ENCODE data around the gene CEP95.

The CEP95 gene

GRCh38 chr17:64496348-64496785 lies 10.4 kb upstream of the CEP95 start:
- no peak for DNase-seq

DNA sequence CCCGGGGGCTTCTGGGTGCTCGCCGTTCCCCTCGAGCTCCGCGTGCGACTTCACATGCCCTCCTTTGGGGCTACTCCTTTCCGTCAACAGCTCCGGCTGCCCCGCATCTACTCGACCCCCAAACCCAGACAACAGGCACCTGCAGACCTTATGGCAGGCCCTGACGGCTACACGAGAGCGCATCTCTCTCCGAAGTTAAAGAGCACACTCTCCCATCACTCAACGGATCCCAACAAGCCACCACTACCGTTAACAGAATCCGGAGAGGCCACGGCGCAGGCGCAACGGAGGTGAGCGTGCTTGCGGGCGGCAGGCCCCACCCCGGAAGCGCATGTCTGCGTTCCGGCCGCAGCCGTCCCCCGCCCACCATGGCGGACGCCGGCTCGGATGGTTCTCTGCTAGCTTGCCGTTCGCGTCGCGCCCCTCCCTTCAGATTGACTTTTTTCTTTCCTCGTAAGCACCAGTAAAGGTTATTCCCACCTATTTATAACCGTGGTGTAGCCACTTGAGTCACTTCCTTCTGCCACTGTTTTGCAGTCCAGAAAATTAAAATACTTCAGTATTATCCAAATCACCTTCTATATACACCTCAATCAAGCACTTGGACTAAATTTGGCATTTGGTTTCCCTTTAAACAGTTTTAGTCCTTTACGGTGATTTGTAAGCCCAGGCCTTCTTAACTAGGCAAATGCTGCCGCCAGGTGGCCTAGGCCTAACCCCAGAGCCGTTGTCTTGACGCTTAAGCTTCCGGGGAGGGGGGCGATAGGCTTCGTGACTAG lies 9.8 kb upstream of the CEP95 start, which contains the start of gene POLG2:
POLG2 (minus strand) TSS at position 269 of the 779 bp plus-strand sequence; CDS start at position 183, 86 bp downstream.
- peak; percentile 84 to 92 for DNase-seq

- DNase-seq, result no peak
Measured at GRCh38 chr17:64497565-64498035, 9.2 kb upstream of the CEP95 start.

- no peak for DNase-seq
Measured at GRCh38 chr17:64498308-64499203, 8.2 kb upstream of the CEP95 start.

DNA sequence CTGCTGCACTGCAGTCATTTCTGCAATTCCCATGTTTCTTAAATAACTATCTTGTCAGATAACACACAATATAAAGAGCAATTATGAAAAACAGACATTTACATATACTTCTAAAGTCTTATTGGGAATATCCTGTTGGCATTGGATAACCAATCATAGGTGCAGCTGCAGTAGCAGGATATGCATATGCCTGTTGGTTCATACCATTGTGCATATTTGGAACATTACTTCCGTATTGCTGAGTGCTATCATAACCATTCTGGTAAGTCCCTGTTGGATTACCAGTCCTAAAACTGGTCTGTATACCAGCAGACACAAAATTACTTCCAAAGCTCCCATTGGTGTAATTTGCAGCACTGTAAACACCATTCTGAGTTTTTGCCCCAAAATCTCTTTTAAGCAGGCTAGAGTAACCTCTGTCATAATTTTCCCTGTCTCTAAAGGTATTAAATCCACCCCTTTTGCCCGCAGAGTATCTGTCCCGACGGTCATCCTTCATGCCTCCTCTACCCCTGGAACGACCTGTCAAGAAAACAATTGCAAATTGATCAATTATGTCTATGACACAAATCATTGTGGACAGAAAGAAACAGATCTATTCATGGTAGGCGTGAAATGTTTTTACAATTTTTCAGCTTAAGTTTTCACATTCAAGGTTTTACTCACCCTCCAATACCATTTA lies 6.8 kb upstream of the CEP95 start:
- no peak for DNase-seq

- DNase-seq, result no peak
Measured at GRCh38 chr17:64500487-64500859, 6.3 kb upstream of the CEP95 start.

DNA sequence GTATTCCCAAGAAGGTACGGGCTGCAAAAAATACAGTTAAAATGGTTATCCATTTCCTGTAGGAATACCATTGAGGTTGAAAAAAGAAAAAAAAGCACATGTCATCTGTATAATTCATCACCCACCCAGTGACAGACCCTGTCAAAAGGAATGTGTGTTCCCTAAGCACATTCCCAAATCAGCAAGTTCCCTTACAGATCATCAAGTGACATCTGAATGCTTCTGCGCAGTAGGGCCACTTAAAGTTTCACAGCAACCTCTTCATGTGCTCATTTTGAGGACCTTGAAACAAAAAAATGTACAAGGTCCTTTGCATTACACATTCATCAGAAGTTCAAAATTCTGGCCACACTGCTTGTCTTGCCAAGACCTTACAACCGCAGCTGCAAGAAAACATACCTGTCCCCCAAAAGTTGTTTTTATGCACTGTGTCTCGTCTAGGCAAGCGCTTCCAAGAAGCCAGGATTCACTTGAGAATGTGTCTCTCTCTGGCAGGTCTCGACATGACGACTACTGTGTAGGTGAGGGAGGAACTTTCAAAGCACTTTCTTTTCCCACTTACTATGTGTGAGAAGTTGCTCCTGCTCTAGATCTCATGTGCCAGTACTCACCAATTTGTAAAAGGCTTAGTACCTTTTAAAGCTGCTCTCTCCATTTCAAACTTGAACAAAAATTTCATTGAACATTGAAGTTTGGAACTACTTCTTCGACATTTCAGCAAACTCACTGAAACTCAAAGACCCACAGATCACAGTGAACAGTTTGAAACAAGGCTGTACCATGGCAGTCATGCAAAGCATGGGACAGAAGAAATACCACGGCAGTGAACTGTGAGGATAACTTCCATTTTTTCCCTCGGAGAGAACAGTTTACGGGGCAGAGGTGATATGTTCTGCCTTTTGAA lies 5.7 kb upstream of the CEP95 start:
- DNase-seq, result no peak

DNA sequence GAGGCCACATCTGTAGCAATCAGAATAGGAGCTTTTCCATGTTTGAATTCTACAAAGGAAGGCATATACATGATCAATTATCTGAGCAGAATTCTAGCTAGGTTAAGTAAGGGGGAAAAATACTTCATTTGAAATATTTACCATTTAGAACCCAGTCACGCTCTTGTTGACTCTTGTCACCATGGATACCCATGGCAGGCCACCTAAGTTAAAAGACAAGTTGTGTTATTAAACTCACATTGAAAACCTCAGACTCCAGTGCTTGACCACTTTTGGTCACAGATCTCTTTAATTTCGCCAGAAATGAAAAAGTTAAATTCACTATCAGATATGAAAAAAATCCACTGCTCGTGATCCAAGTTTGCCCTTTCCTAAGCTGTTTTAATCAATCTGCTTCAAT lies 4.8 kb upstream of the CEP95 start:
- no peak for DNase-seq

DNA sequence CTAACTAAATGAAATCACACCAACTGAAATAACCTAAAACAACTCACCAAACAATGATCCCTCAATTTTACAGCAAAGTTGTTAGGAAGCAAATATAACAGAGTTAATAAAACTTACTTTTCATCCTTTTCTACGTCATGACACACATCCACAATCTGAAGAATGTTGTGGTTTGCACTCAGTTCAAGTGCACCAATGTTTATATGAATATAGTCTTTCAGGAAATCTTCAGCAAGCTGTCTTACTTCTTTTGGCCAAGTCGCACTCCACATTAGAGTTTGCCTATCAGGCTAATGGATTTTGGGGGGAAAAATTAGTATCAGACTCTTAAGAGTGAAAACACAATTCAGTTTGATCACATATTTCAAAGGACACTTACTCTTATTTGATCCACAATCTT lies 4.0 kb upstream of the CEP95 start:
- no peak for DNase-seq

- no peak for DNase-seq
Measured at GRCh38 chr17:64503341-64503740, 3.4 kb upstream of the CEP95 start.

DNA sequence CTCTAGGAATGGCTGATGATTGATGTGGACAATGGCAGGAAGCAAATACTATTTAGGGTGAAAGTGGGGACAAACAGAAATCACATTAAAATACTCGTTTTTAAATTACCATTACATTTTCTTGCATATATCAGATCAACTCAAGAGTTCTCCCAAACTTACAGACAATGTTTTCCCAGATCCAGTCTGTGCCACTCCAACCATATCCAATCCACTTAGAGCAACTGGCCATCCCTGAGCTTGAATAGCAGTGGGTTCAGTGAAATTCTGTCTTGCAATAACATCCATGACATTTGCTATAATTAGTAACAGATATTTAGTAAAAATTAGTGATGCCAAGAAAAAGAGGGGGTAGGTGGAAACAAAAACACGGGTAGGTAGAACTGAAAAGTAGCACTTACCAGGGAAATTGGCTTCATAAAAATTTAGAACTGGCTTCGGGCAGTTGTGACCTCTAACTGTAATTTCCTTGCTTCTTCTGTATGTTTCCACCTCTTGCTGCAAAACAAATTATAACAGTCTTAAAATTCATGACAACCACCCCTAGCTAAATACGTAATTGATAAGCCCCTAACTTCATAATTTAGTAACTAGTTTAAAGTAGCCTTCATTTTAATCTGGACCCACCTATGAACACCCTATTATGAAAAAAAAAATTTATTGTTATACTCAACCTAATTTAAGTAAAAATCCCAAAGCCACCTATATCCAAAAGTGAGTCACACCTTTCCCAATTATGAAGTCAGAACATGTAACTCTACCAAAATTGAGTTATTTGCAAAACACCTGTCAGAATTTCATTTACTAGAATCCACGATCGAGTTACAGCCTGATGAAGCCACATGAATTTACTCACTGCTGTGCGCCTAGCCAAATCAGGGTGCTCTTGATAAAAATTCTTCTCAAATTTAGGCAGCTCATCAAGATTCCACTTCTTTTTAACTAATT lies 2.7 kb upstream of the CEP95 start:
- DNase-seq, result no peak

DNA sequence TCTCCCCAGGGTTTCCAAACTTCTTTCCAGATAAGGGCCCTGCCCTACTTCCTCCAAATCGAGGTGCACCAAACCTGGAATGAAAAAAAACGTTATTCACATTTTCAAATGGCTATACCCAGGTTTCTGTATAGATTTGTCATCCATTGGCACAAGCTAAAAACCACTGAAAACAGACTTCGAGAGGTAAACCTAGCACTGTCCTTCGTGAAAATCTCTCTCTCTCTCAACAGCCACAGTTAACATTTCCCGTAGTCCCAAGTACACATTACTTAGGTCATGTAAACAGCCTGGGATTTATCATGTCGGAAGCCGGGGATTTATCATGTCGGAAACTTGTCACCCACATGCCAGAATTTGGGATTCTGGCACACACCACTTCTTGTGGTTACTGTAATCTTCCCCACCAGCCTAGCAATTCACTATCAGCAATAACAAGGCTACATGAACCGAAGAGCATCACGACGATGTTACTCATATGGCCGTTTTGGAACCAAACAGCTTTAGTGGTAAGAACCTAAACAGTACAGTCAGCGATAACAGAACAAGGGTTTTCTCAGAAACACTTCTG lies 1.9 kb upstream of the CEP95 start:
- DNase-seq, result no peak

- peak; percentile 39 to 85 for DNase-seq
Measured at GRCh38 chr17:64505340-64506200, 1.2 kb upstream of the CEP95 start.

- peak; percentile 93 to 98 for DNase-seq
Measured at GRCh38 chr17:64506201-64506575, 589 bp upstream of the CEP95 start, which contains the start of gene DDX5. Gene DDX5 (minus strand): TSS chr17:64506289. CDS start chr17:64506119, 170 bp downstream.

DNA sequence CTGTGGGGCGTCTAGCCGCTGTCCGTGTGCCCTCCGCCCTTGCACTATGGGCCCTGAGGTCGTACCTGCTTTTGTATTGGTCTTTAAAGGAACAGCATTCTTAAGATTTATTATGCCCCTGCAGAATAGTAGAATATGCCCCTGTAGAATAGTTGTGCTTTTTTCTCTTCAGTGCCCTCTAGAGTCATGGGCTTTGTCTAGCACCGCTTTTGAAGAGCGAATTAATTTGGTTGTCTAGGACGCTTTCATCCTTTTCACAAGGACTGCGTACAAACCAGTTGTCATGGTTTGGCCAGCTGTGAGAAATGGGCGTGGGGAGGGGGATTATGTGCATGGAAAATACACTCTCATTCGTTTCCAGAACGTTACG lies 621 bp downstream of the CEP95 start:
- peak in 1 of 2 experiments; percentile 5 for DNase-seq

DNA sequence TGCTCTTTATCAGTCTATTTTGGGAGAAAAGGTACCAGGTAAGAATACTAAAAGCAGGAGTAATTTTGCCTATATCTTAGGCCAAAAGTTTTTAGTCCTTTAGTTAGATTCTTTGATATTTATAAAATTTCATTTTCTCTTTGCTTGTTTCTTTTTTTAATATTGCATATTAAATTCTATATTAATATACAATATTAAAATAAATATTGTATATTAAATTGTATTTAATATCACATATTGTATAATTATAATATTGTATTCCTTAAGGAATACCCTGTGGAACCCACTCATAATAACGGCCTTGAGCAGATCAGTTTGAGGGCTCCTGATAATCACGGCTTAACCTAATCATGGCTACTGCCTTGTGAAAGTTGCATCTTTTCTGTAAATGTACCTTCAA lies 1.9 kb downstream of the CEP95 start:
- DNase-seq, result no peak

DNA sequence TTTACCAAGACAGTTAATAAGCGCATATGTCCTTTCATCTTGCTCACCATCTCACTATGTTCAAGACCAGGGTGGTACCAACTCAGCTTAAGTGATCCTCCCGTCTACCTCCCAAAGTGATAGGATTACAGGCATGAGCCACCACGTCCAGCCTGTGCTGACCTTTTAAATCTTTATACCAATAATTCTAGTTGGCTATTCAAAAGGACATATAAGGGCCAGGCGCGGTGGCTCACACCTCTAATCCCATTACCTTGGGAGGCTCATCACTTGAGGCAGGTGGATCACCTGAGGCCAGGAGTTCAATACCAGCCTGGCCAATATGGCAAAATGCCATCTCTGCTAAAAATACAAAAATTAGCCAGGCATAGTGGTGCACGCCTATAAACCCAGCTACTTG lies 2.4 kb downstream of the CEP95 start:
- no peak for DNase-seq

DNA sequence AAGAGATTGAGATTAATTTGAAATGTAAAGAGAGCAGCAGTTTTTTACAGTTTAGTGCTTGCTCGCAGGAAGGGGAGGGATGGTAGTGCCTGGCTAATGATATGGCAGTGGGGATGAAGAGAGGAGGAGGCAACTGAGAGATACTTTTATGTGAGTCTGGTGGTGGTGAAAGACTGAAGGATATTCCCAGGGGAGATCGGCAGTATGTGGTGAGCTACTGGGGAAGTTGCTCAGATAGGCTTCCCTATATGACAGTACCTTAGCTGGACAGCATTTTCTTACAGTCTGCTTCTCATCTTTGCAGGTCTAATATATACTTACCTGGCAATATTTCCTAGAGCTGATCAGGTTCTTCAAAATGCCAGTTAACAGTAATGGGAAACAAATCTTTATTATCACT lies 8.6 kb downstream of the CEP95 start:
- DNase-seq, result no peak

DNA sequence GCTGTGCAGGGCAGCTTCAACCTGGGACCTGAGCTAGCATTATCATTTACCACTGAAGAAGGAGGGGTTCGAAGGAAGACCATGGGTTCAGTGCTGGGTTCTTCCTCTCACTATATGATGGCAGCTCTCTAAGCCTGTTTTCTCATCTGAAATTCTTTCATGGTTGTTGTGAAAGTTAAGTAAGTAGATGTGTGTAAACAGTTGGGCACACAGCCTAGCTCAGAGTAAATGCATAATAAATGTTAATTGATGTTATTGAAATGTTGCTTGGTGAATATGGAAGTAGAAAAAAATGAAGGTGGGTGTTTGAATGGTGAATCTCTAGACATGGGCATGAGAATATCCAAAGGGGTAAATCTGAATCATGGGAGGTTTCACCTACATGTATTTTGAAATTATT lies 9.1 kb downstream of the CEP95 start:
- DNase-seq, result no peak

DNA sequence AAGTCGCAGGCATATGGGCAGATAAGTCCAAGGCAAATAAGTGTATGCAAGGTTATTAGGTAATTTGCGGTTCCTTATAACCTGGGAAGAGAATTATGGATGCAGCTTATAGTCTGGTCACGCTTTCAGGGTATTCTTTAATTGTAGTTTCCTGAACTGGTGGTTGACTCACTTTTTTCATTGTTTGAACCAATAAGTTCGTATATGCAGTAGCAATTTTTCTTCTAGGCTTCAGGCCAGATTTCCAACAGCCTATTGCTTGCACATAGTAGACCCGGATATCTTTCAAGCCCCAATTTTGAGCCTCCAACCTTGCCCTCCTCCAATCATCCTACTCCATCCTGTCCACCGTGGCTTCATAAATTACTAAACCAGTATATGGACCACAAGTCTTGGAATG lies 12.8 kb downstream of the CEP95 start:
- no peak for DNase-seq
